Keratinocyte (primary cell): ENCODE data around the gene TIAM1. TPM values are rescaled to one million over a fixed set of nuclear protein-coding genes. Genes with fewer than 3 reads are reported as not detected.

Source experiments
- DNase-seq: peaks from one replicate; pipeline ENCODE4 v3.0.0-alpha.2; 2011; ENCODE audit warnings: low read depth, missing footprints, low spot score
- FAIRE-seq: peaks from 2 replicates; lab custom pipeline; 2011; peaks lifted over from hg19 to GRCh38; lab: Jason Lieb, UNC
- H2AFZ ChIP-seq: 2 replicates; pipeline ENCODE4 v1.6.0; 2012; ENCODE audit warnings: low read length, control low read depth, inconsistent platforms; ENCODE audit not compliant: control insufficient read depth
- H3K27ac ChIP-seq: 2 replicates; pipeline ENCODE4 v1.5.1; 2011; ENCODE audit warnings: low read length; ENCODE audit not compliant: control insufficient read depth, insufficient read depth
- H3K27me3 ChIP-seq: 3 replicates; pipeline ENCODE4 v1.6.0; 2011; ENCODE audit warnings: low read length; ENCODE audit not compliant: control insufficient read depth, insufficient read depth; ENCODE audit errors: extremely low read depth
- H3K36me3 ChIP-seq, 2 experiments: 2 replicates in 1 of 2; 3 replicates in 1 of 2; pipeline ENCODE4 v1.5.1; 2011; ENCODE audit warnings: low read length in 2 of 2, mild to moderate bottlenecking in 1 of 2; ENCODE audit not compliant: control insufficient read depth in 2 of 2, insufficient read depth in 2 of 2; ENCODE audit errors: extremely low read depth in 1 of 2
- H3K4me1 ChIP-seq: 3 replicates; pipeline ENCODE4 v1.5.1; 2011; ENCODE audit warnings: low read length; ENCODE audit not compliant: control insufficient read depth, insufficient read depth; ENCODE audit errors: extremely low read depth
- H3K4me2 ChIP-seq: 3 replicates; pipeline ENCODE4 v1.6.0; 2011; ENCODE audit warnings: low read depth, low read length; ENCODE audit not compliant: control insufficient read depth, insufficient read depth; ENCODE audit errors: extremely low read depth
- H3K4me3 ChIP-seq, 3 experiments: fragments of 200-600 bp in 1 of 3; sonication (generic) in 1 of 3; 2 replicates in 2 of 3; 3 replicates in 1 of 3; pipeline ENCODE4 v1.5.1; 2011 to 2016; ENCODE audit warnings: low read length in 3 of 3, mild to moderate bottlenecking in 3 of 3, control low read depth in 2 of 3, inconsistent platforms in 1 of 3, low read depth in 1 of 3, mixed read lengths in 1 of 3, mixed run types in 1 of 3, moderate library complexity in 1 of 3; ENCODE audit not compliant: control insufficient read depth in 2 of 3, insufficient read depth in 2 of 3; ENCODE audit errors: extremely low read depth in 1 of 3
- H3K79me2 ChIP-seq: 2 replicates; pipeline ENCODE4 v1.6.0; 2012; ENCODE audit warnings: low read length; ENCODE audit not compliant: control insufficient read depth, insufficient read depth
- H3K9ac ChIP-seq: 3 replicates; pipeline ENCODE4 v1.6.0; 2011; ENCODE audit warnings: low read length; ENCODE audit not compliant: control insufficient read depth, insufficient read depth; ENCODE audit errors: extremely low read depth
- H3K9me1 ChIP-seq: 3 replicates; pipeline ENCODE4 v1.6.0; 2011; ENCODE audit warnings: low read length; ENCODE audit not compliant: control insufficient read depth, insufficient read depth; ENCODE audit errors: extremely low read depth
- H3K9me3 ChIP-seq: 2 replicates; pipeline ENCODE4 v1.5.1; 2012; ENCODE audit warnings: low read depth, low read length; ENCODE audit not compliant: control insufficient read depth
- H4K20me1 ChIP-seq: 3 replicates; pipeline ENCODE4 v1.6.0; 2011; ENCODE audit warnings: low read length; ENCODE audit not compliant: control insufficient read depth, insufficient read depth; ENCODE audit errors: extremely low read depth
- EZH2 ChIP-seq: IDR thresholded peaks from one replicate; pipeline ENCODE4 v1.6.1; 2012; ENCODE audit warnings: inconsistent platforms, mild to moderate bottlenecking, low read length, moderate library complexity
- dilution Hi-C: fragments of 300-500 bp; cut with MboI; formaldehyde crosslinking; loops from one replicate; pipeline ENCODE4 v1.7.0; 2020; ENCODE audit warnings: low sequenced_read_pairs; ENCODE audit not compliant: extremely low pct_ligation_motif_present
- polyA plus RNA-seq, 5 experiments: library from polyadenylated mRNA; depleted of rRNA in 3 of 5; stranded (reverse) in 3 of 5; stranded (forward) in 1 of 5; unstranded in 1 of 5; fragments of >200 nt; gene quantifications; 1 replicate in 1 of 5; 2 replicates in 3 of 5; 3 replicates in 1 of 5; pipeline versions ENCODE4 v1.2.1 to v1.2.3, GENCODE V29; 2011 to 2012; ENCODE audit warnings: missing spikeins in 2 of 5, low read depth in 1 of 5, low replicate concordance in 1 of 5
- TF ChIP-seq, protein P1 (sequence below), 3 experiments: IDR thresholded peaks in 1 of 3; conservative IDR thresholded peaks in 1 of 3; optimal IDR thresholded peaks in 1 of 3; 2 replicates in 2 of 3; 3 replicates in 1 of 3; pipeline versions ENCODE3 to v1.5.1; 2011; ENCODE audit warnings: low read length in 3 of 3, mild to moderate bottlenecking in 3 of 3, moderate library complexity in 2 of 3, control low read depth in 1 of 3, inconsistent platforms in 1 of 3; ENCODE audit not compliant: insufficient read depth in 2 of 3; ENCODE audit errors: extremely low read depth in 1 of 3

The TIAM1 gene
- polyA plus RNA-seq, 1 donor (not counting 4 experiments of a cell fraction or from before 2014, with no cell fraction given): 8.3 TPM

DNA sequence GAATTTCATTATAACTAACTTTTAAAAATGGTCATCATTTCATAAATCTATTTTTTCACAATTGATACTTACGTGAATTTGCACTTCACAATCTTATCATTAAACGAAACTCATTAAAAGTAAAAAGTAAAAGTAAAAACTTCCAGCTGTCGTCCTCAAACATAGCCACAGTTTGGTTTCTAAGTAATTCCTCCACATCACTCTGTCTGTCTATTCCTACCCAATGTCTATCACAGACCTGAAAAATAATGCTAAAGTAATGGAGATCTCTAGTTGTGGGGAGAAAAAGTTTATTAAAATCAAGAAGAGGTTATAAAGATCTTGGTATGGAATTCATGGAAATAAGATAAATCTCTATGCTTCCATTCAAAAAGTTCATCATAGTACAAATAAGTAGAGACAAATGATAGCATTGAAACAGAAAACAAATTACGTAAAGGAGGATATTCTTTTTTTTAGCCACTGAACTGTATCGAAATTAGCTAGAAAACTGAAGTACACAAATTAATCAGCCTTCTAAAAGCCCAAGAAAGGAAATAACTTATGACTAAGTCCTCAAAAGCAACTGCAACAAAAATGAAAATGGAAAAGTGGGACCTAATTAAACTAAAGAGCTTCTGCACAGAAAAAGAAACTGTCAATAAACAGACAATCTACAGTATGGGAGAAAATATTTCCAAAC lies 148.6 kb downstream of the TIAM1 start:
- H3K9me1 ChIP-seq: no peaks in the 10 kb centered on the region
- no peaks in the 10 kb centered on the region for H3K9me3 ChIP-seq
- H3K4me2 ChIP-seq: no peak overlapping the region
- FAIRE-seq (no peak), DNase-seq (no peak)
- H3K27ac ChIP-seq: no peak overlapping the region
- H3K36me3 ChIP-seq: peaks cover 0 to 5% of the 10 kb centered on the region in 2 experiments
- dilution Hi-C loops: no loop called here
- TF ChIP-seq, protein P1, sequence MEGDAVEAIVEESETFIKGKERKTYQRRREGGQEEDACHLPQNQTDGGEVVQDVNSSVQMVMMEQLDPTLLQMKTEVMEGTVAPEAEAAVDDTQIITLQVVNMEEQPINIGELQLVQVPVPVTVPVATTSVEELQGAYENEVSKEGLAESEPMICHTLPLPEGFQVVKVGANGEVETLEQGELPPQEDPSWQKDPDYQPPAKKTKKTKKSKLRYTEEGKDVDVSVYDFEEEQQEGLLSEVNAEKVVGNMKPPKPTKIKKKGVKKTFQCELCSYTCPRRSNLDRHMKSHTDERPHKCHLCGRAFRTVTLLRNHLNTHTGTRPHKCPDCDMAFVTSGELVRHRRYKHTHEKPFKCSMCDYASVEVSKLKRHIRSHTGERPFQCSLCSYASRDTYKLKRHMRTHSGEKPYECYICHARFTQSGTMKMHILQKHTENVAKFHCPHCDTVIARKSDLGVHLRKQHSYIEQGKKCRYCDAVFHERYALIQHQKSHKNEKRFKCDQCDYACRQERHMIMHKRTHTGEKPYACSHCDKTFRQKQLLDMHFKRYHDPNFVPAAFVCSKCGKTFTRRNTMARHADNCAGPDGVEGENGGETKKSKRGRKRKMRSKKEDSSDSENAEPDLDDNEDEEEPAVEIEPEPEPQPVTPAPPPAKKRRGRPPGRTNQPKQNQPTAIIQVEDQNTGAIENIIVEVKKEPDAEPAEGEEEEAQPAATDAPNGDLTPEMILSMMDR (optimal IDR thresholded peaks at IDR 0.05 in 1 of 3, IDR thresholded peaks at IDR 0.05 in 1 of 3, conservative IDR thresholded peaks at IDR 0.05 in 1 of 3; ENCODE audit: extremely low read depth in 1 of 3, insufficient read depth in 2 of 3, low read length in 3 of 3): no peak
- no peak for TF ChIP-seq EZH2
- no peak overlapping the region for H3K4me3 ChIP-seq
- no peaks in the 10 kb centered on the region for H4K20me1 ChIP-seq
- no peak overlapping the region for H2AFZ ChIP-seq
- H3K9ac ChIP-seq: no peak overlapping the region
- no peaks in the 10 kb centered on the region for H3K79me2 ChIP-seq
- no peaks in the 10 kb centered on the region for H3K4me1 ChIP-seq
- H3K27me3 ChIP-seq: no peaks in the 10 kb centered on the region

DNA sequence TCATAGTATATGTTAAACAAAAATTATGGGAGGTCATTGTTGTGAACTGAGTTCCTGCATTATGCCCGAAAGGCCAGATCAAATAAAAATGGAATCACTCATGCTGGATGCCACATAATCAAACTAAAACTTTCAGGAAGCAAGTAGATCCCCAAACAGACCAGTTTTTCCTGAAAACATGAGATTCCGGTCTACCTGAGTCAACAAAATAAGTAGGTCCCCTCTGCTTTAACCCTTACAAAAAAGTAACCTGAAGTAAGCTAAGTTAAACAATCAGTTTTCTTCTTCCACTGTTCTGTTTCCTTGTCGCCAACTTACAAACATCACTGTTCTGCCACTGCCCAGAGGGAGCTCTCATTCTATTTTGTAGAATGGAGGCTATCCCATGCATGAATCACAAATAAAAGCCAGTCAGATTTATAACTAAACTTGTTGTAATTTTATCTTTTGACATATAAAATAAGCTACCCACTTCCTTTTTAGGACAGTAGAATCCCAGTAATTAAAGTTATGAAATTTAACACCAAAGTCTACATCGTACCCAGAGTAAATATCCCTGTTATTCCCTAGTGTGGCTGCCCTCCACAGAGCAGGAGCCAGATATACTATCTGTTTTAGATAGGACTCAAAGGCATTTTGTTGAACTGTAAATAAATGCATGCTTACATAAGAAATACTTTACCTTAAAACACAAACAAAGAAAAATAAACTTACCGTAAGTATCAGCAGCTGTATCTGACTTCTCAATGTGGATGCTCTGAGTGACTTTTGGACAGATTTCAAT lies 149.4 kb downstream of the TIAM1 start:
- Histone ChIP-seq H3K9me1 (no peaks in the 10 kb centered on the region), H3K27me3 (no peaks in the 10 kb centered on the region), H3K79me2 (no peaks in the 10 kb centered on the region), H4K20me1 (no peaks in the 10 kb centered on the region), H2AFZ (no peak overlapping the region), H3K9me3 (no peaks in the 10 kb centered on the region), H3K4me3 (no peak overlapping the region), H3K27ac (no peak overlapping the region), H3K9ac (no peak overlapping the region), H3K4me1 (no peaks in the 10 kb centered on the region), H3K4me2 (no peak overlapping the region), H3K36me3 (peaks cover 0 to 6% of the 10 kb centered on the region in 2 experiments)
- DNase-seq (no peak), FAIRE-seq (no peak)
- no peak for TF ChIP-seq EZH2
- TF ChIP-seq, protein P1 (optimal IDR thresholded peaks at IDR 0.05 in 1 of 3, IDR thresholded peaks at IDR 0.05 in 1 of 3, conservative IDR thresholded peaks at IDR 0.05 in 1 of 3; ENCODE audit: extremely low read depth in 1 of 3, insufficient read depth in 2 of 3, low read length in 3 of 3): no peak
- dilution Hi-C loops: no loop called here
